Effector CD8-positive, alpha-beta T cell (primary cell): ENCODE results near the gene CEP97.
"Not testable (repeated sequence)": the region's sequence is repeated elsewhere in the genome, so short reads cannot be mapped to it uniquely, and the experiment has no call there.

ENCODE experiments used
- DNase-seq: peaks from one replicate; lab custom pipeline; 2025; lab: John Stamatoyannopoulos, UW

The CEP97 gene

GRCh38 chr3:101762041-101762646 lies 37.7 kb downstream of the CEP97 start:
- no peak for DNase-seq

DNA sequence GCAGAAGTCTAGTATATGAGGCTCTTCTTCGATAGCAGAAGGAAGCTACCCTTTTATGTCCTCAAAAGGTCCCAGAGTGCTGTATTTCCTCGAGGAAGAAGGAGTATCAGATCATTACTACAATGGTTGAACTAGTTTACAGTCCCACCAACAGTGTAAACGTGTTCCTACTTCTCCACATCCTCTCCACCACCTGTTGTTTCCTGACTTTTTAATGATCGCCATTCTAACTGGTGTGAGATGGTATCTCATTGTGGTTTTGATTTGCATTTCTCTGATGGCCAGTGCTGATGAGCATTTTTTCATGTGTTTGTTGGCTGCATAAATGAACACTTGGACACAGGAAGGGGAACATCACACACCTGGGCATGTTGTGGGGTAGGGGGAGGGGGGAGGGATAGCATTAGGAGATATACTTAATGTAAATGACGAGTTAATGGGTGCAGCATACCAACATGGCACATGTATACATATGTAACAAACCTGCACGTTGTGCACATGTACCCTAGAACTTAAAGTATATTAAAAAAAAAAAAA lies 53.4 kb downstream of the CEP97 start:
- not testable (repeated sequence) for DNase-seq

DNA sequence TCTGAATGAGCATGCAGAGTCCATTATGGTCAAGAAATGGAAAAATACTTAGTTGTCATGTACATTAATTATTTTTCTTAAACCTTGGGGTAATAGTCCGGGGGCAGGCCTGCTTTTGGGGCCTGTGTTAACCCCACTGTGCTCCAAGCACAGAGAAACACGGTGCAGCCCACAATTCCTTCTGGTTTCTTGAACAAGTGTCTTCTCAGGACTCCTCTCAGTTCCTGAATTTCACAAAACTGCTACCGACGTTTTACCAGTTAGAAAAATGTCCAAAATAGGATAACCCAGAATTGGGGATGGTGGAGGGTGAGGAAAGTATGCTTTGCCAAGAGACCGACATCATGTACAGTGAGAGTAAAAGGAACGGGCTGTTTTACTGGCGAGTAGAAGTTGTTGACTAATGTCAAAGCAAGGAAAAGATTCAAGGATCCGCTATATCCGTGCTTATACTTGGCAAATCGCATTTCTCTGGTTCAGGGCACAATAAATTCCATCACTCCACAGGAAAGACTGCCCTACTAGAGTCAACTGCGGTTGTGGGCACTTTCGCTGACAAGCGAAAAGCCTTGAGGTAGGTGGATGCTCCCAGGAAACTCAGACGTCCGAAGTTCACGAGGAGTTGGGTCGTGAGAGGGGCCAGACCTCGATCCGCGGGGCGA lies 54.1 kb downstream of the CEP97 start:
- DNase-seq: no peak

- peak; percentile 90 for DNase-seq
Observed at GRCh38 chr3:101779047-101779821, 54.8 kb downstream of the CEP97 start, which contains the start of gene NXPE3. NXPE3 (plus strand) TSS chr3:101779211; CDS start chr3:101785597, 6,386 bp downstream.

DNA sequence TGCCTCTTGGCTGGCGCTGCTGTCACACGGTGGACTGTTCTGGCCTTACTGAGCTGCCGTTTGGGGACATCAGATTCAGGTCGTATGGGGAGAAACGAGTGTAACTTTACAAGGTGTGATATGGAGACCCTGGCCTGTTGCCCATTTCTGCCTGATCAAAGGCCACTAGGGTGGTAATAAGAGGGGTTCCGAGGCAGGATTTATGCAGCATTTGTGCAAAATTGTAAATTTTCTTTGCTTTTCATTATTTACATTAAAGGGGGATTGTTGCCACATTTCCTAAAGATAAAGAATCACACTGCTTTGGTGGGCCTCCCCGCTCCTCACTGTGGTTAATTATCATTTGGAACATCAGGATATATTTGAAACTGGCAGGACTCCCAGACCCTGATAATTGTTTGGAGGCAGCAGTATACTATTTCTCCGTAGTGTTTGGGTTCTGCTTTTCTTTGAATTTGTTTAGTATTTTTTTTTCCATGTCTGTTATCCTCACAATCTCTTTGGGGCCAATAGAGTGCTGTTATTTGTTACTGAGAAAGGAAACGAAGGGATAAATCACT lies 55.5 kb downstream of the CEP97 start:
- DNase-seq: no peak

DNA sequence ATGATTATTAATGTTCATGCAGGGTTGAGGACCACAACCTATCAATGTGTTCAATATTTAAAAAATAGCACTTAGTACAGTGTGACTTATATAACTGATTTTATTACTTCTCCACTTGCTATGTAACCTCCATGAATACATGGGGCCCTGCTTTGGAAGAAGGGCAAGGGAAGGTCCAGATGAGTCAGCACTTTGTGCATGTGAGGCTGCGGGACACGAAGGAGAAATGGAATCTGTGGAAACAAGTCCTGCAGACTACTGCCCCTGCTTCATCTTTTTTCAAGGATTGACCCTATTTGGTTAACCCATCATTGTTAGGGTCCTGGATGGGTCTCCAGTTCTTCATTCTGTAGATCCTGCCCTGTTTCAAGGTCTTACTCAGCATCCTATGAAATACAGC lies 56.2 kb downstream of the CEP97 start:
- DNase-seq: no peak

GRCh38 chr3:101781166-101781565 lies 56.8 kb downstream of the CEP97 start:
- DNase-seq: no peak

DNA sequence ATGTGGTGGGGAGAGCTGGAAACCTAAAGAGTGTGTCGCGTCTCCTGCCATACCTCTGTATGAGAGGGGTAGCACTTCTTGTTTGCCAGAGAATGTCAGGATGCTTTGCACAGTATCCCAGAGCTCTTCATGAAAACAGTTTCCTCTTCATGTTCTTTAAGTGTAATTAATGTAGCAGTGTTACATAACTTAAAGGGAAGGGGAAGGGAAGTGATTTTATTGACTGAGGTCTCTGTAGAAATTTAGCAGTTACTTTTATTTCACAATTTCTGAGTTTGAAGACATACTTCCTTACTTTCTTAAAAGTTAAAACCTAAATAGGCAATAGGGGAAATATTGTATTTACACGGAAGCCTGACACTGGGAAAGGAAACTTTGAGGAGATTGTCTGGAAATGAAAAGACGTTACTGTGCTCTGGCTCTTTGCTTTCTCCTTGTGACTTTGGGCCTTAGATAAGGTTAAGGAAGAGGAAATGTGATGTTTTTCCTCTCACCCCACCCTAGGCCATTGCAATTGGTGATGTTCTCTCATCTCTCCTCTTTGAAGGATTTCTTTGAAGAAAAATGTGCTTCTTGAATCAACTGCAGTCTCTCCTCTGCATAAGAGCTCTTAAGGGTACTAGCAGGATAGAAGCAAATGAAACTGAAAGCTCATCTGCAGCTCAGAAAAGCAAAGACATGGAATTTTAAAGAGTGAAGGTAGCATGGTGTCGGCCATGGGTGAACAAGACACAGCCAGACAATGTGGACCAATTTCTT lies 60.6 kb downstream of the CEP97 start:
- no peak for DNase-seq

DNA sequence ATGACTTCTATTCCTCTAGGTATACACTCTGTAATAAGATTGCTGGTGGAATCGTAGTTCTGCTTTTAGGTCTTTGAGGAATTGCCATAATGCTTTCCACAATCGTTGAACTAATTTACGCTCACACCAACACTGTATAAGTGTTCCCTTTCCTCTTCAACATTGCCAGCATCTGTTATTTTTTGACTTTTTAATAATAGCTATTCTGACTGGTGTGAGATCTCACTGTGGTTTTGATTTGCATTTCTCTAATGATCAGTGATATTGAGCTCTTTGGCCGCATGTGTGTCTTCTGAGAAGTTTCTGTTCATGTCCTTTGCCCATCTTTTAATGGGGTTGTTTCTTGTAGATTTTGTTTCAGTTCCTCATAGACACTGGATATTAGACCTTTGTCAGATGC lies 67.4 kb downstream of the CEP97 start:
- no peak for DNase-seq

GRCh38 chr3:101796077-101796680 lies 71.8 kb downstream of the CEP97 start:
- no peak for DNase-seq

DNA sequence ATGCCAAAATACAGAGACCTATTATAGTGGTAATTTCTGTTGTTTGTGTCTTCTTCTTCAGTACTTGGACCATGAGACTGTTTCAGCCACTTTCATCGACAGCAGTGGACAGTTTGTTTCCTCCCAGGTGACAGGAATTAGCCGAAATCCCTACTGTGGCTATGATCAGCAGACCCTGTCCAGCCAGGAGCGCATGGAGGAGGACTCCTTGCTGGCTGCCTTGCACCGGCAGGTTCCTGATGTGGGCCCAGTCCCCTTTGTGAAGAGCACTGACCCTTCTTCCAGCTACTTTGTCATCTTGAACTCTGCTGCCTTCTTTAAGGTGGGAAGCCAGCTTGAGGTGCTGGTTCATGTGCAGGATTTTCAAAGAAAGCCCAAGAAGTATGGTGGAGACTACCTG lies 76.8 kb downstream of the CEP97 start:
- DNase-seq: no peak

GRCh38 chr3:101802179-101802578 lies 77.8 kb downstream of the CEP97 start:
- no peak for DNase-seq

GRCh38 chr3:101803173-101803782 lies 78.9 kb downstream of the CEP97 start:
- peak; percentile 13 for DNase-seq

- DNase-seq: no peak
Observed at GRCh38 chr3:101803939-101804338, 79.5 kb downstream of the CEP97 start.

- DNase-seq: no peak
Observed at GRCh38 chr3:101806491-101806890, 82.1 kb downstream of the CEP97 start.

DNA sequence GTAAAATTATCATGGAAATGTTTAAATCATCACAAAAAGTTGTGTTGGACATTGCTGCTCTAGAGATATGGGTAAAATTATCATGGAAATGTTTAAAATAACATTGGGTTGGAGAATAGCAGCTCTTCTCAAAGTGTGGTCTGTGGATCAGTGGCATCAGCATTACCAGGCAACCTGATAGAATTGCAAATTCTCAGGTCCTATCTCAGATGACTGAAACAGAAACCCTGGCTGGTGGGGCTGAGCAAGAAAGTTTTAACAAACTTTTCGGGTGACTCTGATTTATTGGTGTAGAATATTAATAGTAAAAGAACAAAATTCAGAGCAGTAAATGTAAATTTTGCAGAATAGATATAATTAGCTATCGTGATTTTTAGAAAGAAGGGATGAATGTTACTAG lies 83.5 kb downstream of the CEP97 start:
- no peak for DNase-seq

DNA sequence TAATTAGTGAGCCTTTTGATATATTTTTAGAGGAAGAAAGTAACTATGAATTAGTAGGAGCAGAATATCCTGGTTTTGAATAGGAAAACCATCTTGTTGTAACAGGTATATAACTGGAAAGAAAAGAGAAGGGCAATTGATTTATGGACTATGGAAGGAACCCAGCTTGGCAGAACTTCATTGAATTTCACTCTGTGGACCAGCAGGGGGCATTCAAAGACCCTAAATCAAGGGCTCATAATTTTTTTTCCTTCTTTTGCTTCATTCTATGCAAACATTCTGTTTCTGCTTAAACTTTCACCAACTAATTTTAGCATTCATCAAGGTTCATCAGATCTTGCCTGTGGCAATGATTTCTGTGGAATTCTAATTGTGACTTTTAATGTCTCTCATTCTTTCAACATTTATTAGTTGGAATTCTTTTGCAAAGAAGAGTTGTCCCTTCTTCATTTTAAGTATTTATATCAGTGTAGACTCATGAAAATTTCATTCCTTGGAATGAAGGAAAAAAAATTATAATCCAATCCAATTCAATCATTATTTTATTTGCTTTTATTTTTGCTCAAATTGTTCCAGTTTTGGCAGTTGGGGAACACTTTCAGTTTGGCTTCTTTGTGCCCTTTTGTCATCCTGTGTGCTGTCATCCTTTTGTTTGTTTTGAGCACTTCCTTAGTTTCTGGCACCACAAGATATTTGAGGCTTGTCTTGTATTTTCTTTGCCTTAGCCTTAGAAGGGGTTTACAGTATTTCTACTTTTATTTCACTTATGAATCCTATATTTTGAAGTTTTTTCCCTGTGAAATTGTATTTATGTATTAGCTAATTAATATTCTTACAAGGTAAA lies 85.0 kb downstream of the CEP97 start:
- DNase-seq: no peak

DNA sequence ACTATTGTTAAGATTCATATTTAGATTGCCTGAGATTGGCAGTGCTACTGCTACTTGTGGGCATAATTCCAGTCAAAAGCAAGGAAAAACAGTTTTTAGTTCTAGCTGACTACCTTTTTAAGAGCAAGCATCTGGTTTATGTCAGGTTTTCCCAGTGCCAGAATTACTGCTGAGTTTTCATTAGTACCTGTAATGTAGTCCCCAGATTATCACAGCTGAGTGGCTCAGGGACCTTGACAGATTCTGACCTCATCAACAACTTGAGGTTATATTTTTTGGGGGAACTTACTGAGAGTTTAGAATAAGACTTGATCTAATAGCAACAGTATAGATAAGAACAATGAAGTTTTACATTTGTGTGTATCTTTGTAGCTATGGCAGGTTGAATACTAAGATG lies 85.6 kb downstream of the CEP97 start:
- DNase-seq: no peak

GRCh38 chr3:101811875-101812274 lies 87.5 kb downstream of the CEP97 start:
- no peak for DNase-seq

GRCh38 chr3:101812895-101813294 lies 88.5 kb downstream of the CEP97 start:
- no peak for DNase-seq
